DND-41 (cell line): ENCODE data around the gene OTUD4.

ENCODE experiments used
- CTCF ChIP-seq: IDR thresholded peaks from 2 replicates; pipeline ENCODE4 v1.5.1; 2012; ENCODE audit warnings: borderline replicate concordance, low read length, moderate library complexity, mild to moderate bottlenecking; ENCODE audit not compliant: poor library complexity, severe bottlenecking; ENCODE audit errors: extremely low read depth
- EZH2 ChIP-seq: IDR thresholded peaks from 3 replicates; pipeline ENCODE4 v1.6.1; 2012; ENCODE audit warnings: borderline replicate concordance, low read depth, mild to moderate bottlenecking, moderate library complexity, low read length, inconsistent platforms; ENCODE audit not compliant: severe bottlenecking

- TF ChIP-seq CTCF, result no peak
- TF ChIP-seq EZH2, result no peak
These were observed 707 bp upstream of the OTUD4 start for GRCh38 chr4:145181091-145181501.
